ENCODE results near the gene RPL7L1.

DNA sequence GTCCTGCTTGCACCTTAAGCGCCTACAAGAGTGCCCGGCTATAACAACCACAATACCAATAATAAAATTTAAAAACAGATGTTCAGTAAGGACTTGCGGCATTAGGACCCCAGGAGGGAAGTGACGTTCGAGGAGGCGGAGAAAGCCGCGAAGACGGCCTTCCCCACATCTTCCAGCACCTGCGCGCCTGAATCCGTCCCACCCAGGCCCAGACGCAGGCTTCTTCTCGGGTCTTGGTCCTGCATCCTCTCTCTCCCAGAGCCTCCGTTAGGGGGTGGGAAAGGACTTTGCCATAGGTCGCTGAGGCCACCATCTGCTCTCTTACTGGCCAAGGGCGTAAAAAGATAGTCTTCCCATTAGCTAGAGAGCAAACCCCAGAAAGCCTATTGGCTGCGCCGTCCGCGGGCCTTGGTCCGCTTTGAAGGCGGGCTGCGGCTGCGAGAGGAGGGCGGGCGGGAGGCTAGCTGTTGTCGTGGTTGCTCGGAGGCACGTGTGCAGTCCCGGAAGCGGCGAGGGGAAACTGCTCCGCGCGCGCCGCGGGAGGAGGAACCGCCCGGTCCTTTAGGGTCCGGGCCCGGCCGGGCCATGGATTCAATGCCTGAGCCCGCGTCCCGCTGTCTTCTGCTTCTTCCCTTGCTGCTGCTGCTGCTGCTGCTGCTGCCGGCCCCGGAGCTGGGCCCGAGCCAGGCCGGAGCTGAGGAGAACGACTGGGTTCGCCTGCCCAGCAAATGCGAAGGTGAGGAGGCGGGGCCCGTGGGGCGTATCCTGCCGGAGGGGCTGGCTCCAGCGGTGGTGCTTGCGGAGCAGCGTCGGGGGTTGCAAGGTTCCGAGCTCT lies 49.8 kb downstream of the RPL7L1 start, which contains the start of gene CNPY3:
- peak; percentile 96 for TF ChIP-seq SIN3A (IDR thresholded peaks at IDR 0.05; ENCODE audit: borderline replicate concordance, low read depth, low read length)
- peak; percentile 94 for TF ChIP-seq ZNF337 (CRISPR knock-in tag; IDR thresholded peaks at IDR 0.05; ENCODE audit: borderline replicate concordance, low read depth)
- no peak; the same call in 1 of the 2 replicates for TF ChIP-seq HMG20A (CRISPR knock-in tag; IDR thresholded peaks at IDR 0.05; ENCODE audit: borderline replicate concordance)
- TF ChIP-seq, protein P1, sequence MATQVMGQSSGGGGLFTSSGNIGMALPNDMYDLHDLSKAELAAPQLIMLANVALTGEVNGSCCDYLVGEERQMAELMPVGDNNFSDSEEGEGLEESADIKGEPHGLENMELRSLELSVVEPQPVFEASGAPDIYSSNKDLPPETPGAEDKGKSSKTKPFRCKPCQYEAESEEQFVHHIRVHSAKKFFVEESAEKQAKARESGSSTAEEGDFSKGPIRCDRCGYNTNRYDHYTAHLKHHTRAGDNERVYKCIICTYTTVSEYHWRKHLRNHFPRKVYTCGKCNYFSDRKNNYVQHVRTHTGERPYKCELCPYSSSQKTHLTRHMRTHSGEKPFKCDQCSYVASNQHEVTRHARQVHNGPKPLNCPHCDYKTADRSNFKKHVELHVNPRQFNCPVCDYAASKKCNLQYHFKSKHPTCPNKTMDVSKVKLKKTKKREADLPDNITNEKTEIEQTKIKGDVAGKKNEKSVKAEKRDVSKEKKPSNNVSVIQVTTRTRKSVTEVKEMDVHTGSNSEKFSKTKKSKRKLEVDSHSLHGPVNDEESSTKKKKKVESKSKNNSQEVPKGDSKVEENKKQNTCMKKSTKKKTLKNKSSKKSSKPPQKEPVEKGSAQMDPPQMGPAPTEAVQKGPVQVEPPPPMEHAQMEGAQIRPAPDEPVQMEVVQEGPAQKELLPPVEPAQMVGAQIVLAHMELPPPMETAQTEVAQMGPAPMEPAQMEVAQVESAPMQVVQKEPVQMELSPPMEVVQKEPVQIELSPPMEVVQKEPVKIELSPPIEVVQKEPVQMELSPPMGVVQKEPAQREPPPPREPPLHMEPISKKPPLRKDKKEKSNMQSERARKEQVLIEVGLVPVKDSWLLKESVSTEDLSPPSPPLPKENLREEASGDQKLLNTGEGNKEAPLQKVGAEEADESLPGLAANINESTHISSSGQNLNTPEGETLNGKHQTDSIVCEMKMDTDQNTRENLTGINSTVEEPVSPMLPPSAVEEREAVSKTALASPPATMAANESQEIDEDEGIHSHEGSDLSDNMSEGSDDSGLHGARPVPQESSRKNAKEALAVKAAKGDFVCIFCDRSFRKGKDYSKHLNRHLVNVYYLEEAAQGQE (IDR thresholded peaks at IDR 0.05; ENCODE audit: borderline replicate concordance in 1 of 2, low read depth in 1 of 2, low read length in 2 of 2): 0 out of 4 replicates have a peak, but pooled peaks of 1 of the 2 experiments have one; percentile 49
- TF ChIP-seq MYNN (CRISPR knock-in tag; IDR thresholded peaks at IDR 0.05; ENCODE audit: low read depth): peak; percentile 91
- TF ChIP-seq, protein P2, sequence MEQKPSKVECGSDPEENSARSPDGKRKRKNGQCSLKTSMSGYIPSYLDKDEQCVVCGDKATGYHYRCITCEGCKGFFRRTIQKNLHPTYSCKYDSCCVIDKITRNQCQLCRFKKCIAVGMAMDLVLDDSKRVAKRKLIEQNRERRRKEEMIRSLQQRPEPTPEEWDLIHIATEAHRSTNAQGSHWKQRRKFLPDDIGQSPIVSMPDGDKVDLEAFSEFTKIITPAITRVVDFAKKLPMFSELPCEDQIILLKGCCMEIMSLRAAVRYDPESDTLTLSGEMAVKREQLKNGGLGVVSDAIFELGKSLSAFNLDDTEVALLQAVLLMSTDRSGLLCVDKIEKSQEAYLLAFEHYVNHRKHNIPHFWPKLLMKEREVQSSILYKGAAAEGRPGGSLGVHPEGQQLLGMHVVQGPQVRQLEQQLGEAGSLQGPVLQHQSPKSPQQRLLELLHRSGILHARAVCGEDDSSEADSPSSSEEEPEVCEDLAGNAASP (CRISPR knock-in tag; IDR thresholded peaks at IDR 0.05; ENCODE audit: borderline replicate concordance): peak; percentile 52; the same call in 1 of the 2 replicates
- TF ChIP-seq, protein P3, sequence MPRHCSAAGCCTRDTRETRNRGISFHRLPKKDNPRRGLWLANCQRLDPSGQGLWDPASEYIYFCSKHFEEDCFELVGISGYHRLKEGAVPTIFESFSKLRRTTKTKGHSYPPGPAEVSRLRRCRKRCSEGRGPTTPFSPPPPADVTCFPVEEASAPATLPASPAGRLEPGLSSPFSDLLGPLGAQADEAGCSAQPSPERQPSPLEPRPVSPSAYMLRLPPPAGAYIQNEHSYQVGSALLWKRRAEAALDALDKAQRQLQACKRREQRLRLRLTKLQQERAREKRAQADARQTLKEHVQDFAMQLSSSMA (CRISPR knock-in tag; IDR thresholded peaks at IDR 0.05): peak; percentile 96
